ENCODE results near the gene ZDHHC18. TPM values are rescaled to one million over a fixed set of nuclear protein-coding genes. Genes with fewer than 3 reads are reported as not detected.

The ZDHHC18 gene
- total RNA-seq, 1 experiment from 2014 or later: 33.1 TPM

- Mint-ChIP-seq H3K27ac (no peak overlapping the region), H3K9me3 (no peaks in the 10 kb centered on the region), H3K27me3 (ENCODE audit: low read depth) (peaks cover 12% of the 10 kb centered on the region), H3K4me3 (no peak overlapping the region), H3K36me3 (ENCODE audit: insufficient read depth in 1 of 3, low read depth in 3 of 3) (peaks cover 0 to 9% (median 0%) of the 10 kb centered on the region in 3 experiments; a peak in 3 of 7 replicates), H3K4me1 (peaks cover 37 to 41% of the 10 kb centered on the region in 2 experiments)
- no peak overlapping the region for H3K4ac ChIP-seq (ENCODE audit: low read depth, low read length)
- no peaks in the 10 kb centered on the region; the same call in 1 of the 2 replicates for H3K27me3 ChIP-seq (ENCODE audit: insufficient read depth, low read length)
- H2BK12ac ChIP-seq (ENCODE audit: insufficient read length, low read depth, low read length): no peak overlapping the region
- no peak overlapping the region for H2AK5ac ChIP-seq (ENCODE audit: insufficient read length, low read length)
- H2BK15ac ChIP-seq (ENCODE audit: low read depth, low read length): no peak overlapping the region
- H3K9ac ChIP-seq (ENCODE audit: extremely low read depth, insufficient read length, low read length): no peak overlapping the region
- TF ChIP-seq, protein P1, sequence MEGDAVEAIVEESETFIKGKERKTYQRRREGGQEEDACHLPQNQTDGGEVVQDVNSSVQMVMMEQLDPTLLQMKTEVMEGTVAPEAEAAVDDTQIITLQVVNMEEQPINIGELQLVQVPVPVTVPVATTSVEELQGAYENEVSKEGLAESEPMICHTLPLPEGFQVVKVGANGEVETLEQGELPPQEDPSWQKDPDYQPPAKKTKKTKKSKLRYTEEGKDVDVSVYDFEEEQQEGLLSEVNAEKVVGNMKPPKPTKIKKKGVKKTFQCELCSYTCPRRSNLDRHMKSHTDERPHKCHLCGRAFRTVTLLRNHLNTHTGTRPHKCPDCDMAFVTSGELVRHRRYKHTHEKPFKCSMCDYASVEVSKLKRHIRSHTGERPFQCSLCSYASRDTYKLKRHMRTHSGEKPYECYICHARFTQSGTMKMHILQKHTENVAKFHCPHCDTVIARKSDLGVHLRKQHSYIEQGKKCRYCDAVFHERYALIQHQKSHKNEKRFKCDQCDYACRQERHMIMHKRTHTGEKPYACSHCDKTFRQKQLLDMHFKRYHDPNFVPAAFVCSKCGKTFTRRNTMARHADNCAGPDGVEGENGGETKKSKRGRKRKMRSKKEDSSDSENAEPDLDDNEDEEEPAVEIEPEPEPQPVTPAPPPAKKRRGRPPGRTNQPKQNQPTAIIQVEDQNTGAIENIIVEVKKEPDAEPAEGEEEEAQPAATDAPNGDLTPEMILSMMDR (conservative IDR thresholded peaks at IDR 0.05): no peak
- no peak overlapping the region for H2AFZ ChIP-seq (ENCODE audit: low read length)
- no peak overlapping the region for H4K91ac ChIP-seq (ENCODE audit: insufficient read length, low read depth, low read length)
- H3K4me2 ChIP-seq (ENCODE audit: insufficient read depth, insufficient read length, low read length): no peak overlapping the region
- no peak for DNase-seq
- no peaks in the 10 kb centered on the region; the same call in 1 of the 2 replicates for H3K4me1 ChIP-seq (ENCODE audit: insufficient read depth, low read length)
- no peak overlapping the region for H4K5ac ChIP-seq (ENCODE audit: insufficient read length, low read depth, low read length)
- no peak overlapping the region for H2BK20ac ChIP-seq (ENCODE audit: low read depth, low read length, poor library complexity, severe bottlenecking)
- H3K27ac ChIP-seq (ENCODE audit: insufficient read length, low read depth, low read length): no peak overlapping the region
- H3K14ac ChIP-seq (ENCODE audit: insufficient read depth, low read length): no peak overlapping the region
- H3K23me2 ChIP-seq (ENCODE audit: insufficient read length, low read depth, low read length, poor library complexity, severe bottlenecking): no peaks in the 10 kb centered on the region
- no peaks in the 10 kb centered on the region for H3K79me1 ChIP-seq (ENCODE audit: insufficient read depth, low read depth, low read length, poor library complexity, severe bottlenecking)
- no peak overlapping the region for H2BK5ac ChIP-seq (ENCODE audit: insufficient read length, low read length)
- no peak overlapping the region for H3K23ac ChIP-seq (ENCODE audit: insufficient read length, low read depth, low read length)
- no peaks in the 10 kb centered on the region for H3K9me3 ChIP-seq (ENCODE audit: control insufficient read depth, low read depth, low read length)
- H4K20me1 ChIP-seq (ENCODE audit: control insufficient read depth, insufficient read depth, insufficient read length): no peaks in the 10 kb centered on the region
- no peak overlapping the region for H4K8ac ChIP-seq (replicated peaks; ENCODE audit: insufficient read length, low read depth, low read length)
- H3K56ac ChIP-seq (ENCODE audit: insufficient read length, low read depth, low read length): no peak overlapping the region
- WGBS (ENCODE audit: extremely low coverage, insufficient read length, low lambda C conversion rate): no CpG with 5 or more reads among the region's 7 CpGs
- H3K18ac ChIP-seq (ENCODE audit: insufficient read length, low read depth, low read length): no peak overlapping the region
- no peaks in the 10 kb centered on the region for H3K79me2 ChIP-seq (ENCODE audit: insufficient read depth, low read length)
- H3T11ph ChIP-seq (ENCODE audit: low read length): no peak overlapping the region
- no peak overlapping the region for H2BK120ac ChIP-seq (ENCODE audit: low read depth, low read length, poor library complexity, severe bottlenecking)
These were observed 32.6 kb downstream of the ZDHHC18 start for GRCh38 chr1:26858891-26859640.
